GM19025 (cell line): Measurements from ENCODE around the gene BICD1.
"Not testable (repeated sequence)": the region's sequence is repeated elsewhere in the genome, so short reads cannot be mapped to it uniquely, and the experiment has no call there.

Experiments
- ATAC-seq: cut with Tn5 transposase; IDR thresholded peaks from one replicate; pipeline ENCODE4 v1.9.1; 2021; ENCODE audit warnings: mild to moderate bottlenecking, low read depth, moderate library complexity; ENCODE audit not compliant: unreplicated experiment

Gene BICD1

DNA sequence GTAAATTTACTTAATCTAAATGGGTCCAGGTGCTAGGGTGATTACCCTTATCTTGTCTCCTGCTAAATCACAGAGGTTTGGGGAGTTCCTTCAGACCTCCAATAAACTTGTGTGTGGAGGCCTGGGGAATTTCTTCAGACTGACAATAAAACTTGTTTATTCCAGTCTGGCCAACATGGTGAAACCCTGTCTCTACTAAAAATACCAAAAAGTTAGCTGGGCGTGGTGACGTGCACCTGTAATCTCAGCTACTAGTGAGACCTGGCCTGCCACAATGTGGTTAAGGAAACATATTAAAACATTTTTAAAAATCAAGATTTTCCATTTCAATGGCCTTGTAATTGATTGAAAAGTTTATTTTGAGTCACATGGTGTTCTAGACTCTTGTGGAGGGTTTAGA is 165.8 kb downstream of the BICD1 start:
- peak; percentile 29 for ATAC-seq

DNA sequence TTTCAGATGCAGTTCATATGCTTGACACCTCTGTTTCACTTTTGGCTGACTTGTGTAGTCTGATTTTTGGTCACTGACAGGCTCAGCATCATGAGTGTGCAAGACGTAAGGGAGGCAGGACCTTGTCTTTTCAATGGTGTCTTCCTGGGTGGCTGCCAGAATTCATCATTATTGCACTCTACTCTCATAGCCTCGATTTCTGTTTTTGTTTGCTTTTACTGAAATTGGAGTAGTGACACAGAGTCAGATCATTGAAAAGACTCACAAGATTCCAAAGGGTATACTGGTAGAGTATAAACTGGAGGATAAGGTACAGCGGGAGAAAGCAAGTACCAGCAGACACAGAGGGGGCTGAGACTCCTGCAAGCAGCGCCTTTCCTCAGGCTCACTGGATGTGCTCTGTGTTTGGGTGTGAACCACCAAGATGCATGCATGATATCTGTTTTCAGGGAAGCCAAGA is 166.4 kb downstream of the BICD1 start:
- peak; percentile 56 for ATAC-seq

DNA sequence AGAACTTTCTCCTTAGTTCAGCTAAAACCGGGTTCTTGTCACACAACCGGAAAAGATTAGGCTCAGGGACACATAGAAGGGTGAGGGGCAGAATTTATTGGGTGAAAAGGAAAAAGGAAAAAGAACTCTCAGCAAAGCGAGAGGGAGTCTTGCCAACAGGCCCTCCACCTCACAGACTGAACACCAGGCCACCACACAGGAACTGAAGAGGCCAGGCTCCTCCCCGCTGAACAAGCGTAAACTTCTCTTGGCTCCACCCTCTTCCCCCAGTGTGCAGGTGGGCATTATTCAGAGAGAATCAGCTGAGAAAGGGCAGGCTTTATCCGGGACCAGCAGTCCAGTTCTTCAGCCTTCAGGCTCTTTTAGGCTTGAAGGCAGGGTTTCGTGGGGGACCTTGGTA is 167.1 kb downstream of the BICD1 start:
- peak; percentile 87 for ATAC-seq

DNA sequence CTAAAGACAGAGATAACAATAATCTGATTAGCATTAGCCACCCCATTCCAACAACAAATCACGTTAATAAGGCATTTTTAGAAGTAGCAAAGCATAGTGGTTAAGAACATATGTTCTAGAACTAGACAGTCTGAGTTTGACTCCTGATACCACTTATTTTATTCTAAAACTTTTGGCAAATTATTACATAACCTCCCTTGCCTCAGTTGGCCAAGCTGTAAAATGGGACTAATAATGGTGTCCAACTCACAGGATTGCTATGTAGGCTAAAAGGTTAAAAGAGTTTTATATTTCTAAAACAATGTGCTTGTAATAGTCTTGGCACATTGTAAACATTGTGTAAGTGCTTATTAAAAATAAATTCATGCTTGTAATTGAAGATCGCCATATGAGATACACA is 168.0 kb downstream of the BICD1 start:
- no peak for ATAC-seq

DNA sequence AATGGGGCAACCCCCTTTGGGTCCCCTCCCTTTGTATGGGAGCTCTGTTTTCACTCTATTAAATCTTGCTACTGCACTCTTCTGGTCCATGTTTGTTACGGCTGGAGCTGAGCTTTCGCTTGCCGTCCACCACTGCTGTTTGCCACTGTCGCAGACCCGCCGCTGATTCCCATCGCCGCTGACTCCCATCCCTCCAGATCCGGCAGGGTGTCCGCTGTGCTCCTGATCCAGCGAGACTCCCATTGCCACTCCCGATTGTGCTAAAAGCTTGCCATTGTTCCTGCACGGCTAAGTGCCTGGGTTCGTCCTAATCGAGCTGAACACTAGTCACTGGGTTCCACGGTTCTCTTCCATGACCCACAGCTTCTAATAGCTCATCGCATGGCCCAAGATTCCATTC is 168.9 kb downstream of the BICD1 start:
- ATAC-seq = not testable (repeated sequence)

DNA sequence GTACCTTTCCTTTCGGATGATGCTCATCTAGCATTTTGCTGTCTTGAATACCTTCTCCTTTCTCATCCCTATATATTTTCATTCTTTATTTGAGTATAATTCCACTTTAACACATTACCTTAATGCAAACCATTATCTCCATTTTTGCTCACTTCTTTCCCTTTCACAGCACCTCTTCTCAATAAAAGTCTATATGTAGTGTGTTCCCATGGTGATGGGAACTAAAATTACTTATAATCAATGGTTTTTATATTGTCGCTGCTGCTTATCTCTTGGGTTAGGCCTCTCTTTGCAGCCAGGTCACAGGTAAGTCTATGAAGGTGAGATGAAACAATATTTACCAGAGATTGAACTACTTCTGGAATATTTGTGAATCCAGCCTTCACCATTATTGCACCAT is 171.1 kb downstream of the BICD1 start:
- no peak for ATAC-seq

DNA sequence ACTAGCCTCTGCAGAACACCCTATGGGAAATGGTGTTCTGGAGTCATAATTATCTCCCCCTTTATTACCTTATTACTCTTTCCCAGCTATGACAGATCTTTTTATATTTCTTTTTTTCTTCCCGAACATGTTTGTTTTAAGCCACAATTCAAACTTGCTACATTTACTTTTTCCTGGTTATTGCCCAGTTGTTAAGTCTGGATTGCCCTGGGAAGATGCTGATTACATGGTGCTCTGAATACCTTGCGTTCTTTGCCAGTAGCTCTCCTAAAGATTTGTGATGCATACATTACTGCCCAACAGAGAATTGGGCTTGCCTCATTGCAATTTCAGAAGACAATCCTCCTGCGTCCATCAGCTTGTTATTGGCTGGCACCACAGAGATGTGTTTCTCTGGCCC is 174.5 kb downstream of the BICD1 start:
- no peak for ATAC-seq

DNA sequence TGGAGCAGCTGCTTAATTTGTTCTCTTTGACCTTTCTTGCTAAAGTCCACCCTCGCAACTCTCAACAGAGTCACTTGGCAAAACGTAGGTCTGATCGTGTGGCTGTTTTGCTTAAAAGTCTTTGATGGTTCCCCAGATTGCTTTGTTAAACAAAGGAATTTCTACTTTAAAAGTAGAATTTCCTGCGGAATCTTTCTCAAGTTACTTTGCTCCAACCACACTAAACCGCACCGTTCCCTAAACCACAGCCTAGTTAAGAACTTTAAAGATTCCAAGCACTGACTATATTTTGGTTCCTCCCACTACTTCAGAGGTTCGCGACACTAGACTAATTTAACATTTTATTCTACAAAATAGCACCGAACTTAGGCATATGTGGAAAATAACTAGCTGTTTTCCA is 177.9 kb downstream of the BICD1 start:
- no peak for ATAC-seq

DNA sequence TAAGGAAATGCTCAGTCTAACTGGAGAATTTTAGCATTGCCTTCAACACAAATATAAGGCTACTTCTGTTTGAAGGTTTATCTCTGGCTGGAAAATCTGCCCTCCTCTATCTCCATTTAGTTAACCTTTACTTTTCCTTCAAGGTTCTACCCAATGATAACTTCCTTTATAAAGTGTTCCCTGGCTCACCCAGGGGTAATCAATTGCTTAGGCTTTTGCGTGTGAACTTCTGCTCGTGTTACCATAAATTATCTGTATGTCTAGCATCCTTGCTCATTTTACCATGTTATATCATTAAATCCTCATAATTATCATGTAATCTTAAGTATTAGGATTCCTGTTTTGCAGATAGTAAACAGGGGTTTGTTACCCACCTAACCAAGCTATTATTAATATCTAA is 178.4 kb downstream of the BICD1 start:
- ATAC-seq = no peak

DNA sequence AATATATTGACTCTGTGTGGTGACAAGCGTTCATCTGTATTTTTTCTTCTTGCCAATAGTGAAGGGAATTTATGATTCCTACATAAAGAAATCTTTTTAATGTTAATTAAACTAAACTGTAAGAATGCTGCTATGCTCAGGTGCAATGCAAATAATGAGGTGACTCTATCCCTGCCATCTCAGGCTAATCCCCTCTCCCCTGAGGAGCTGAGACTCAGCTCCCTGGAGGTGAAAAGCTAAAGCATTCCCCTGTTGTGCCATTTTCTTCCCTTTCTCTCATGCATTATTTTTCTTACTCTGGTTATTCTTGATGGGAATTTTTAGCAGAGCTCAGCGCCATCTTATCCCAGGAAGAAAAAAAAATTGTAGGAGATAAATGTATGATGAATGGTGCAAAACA is 178.8 kb downstream of the BICD1 start:
- ATAC-seq = no peak

DNA sequence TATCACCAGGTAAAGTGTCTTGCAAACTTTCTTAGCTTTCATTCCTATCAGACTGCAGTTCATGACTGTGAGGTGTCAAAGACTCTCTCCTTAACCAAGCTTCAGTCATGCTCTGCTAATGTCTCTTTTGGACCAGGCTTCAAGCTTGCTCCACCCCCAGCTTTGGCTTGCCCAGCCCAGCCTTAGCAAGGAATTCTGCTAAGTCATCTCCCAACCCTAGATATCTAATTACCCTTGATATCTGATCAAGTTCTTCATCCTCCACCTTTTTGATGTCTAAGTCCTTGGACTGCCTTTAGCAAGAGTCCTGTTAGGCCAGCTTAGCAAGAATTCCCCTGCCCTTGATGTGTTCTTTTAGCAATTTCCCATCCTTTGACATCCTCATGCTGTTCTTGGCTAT is 183.8 kb downstream of the BICD1 start:
- no peak for ATAC-seq

DNA sequence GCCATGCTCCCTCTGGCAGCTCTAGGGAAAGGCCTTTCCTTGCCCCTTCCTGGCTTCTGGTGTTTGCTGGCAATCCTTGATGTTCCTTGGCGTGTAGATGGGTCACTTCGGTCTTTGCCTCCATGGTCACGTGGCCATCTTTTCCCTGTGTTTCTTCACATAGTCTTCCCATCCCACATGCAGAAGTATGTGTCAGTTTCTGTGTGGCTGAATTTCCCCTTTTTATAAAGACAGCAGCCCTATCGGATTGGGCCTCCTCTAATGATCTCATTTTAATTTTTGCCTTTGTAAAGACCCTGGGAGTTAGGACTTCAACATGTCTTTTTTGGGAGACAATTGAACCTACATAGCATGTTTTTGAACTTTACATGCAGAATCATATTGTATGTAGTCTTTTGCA is 185.5 kb downstream of the BICD1 start:
- no peak for ATAC-seq

DNA sequence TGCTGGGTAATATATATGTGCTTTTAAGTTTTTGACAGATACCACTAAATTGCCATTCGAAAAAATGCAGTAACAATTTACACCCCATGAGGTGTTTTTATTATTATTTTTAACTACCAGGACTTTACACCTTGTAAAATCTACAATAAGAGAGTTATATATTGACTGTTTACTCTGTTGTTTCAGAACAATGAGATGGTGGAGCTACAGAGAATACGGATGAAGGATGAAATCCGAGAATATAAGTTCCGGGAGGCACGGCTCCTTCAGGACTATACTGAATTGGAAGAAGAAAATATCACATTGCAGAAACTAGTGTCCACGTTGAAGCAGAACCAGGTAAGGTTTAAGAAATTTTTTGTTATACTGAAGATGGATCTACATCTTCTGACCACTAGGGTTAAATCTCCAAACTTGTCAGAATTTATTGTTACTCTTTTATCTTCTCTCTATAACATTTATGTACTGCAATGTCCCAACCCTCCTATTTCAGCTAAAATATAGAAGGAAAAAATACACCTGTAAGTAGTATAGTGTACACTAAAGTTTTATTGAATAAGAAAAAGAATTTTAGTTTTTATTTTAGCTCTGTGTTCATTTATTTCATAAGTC is 187.3 kb downstream of the BICD1 start:
- no peak for ATAC-seq

DNA sequence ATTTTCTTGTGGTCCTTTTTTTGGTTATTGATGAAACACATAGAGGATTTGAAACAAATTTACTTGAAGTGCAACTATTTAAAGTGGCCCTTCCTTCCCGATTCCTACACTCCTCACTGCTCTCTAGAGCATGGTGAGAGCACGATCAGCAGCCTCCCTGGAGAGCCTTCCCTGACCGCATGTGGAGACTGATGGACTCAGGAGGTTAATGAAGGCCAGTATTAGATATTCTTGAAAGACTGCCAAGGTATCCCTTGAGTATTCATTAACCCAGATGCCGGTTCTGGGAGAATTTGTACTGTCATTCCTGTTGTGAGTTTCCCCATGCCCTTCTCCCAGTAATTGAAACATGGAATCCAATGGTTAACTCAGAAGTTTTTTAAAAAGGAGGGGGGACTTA is 189.9 kb downstream of the BICD1 start:
- no peak for ATAC-seq

DNA sequence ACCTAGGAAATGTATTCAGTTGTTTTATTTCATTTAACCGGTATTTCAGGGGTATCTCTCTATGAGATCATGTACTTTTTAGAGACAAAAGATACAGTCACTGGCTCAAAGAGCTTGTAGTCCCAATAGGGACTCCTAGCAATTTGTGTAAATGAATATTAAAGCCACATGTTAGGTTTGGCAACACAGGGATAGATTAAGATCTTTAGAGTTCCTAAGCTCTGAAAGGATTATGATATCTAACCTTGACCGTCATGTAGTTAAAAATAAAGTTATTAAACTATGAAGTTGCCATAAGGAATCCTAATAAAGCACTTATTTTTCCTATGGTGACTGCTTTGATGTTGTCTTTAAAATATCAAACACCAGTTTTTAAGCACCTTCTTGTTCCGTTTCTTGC is 192.3 kb downstream of the BICD1 start:
- ATAC-seq = no peak

DNA sequence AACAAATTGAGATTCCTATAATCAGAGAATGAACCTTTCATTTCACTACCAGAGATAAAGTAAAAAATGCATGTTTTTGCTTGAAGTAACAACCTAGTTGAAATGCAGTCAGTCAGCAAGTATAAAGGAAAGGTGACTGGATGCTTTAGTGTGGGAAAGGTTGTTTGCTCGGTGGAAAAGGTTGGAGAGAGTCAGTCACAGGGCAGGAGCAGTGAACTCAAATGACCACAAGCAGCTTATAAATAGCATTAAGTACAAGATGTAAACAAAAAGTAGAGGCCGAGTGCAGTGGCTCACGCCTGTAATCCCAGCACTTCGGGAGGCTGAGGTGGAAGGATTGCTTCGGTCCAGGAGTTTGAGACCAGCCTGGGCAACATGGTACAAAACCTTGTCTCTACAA is 194.6 kb downstream of the BICD1 start:
- ATAC-seq = no peak

DNA sequence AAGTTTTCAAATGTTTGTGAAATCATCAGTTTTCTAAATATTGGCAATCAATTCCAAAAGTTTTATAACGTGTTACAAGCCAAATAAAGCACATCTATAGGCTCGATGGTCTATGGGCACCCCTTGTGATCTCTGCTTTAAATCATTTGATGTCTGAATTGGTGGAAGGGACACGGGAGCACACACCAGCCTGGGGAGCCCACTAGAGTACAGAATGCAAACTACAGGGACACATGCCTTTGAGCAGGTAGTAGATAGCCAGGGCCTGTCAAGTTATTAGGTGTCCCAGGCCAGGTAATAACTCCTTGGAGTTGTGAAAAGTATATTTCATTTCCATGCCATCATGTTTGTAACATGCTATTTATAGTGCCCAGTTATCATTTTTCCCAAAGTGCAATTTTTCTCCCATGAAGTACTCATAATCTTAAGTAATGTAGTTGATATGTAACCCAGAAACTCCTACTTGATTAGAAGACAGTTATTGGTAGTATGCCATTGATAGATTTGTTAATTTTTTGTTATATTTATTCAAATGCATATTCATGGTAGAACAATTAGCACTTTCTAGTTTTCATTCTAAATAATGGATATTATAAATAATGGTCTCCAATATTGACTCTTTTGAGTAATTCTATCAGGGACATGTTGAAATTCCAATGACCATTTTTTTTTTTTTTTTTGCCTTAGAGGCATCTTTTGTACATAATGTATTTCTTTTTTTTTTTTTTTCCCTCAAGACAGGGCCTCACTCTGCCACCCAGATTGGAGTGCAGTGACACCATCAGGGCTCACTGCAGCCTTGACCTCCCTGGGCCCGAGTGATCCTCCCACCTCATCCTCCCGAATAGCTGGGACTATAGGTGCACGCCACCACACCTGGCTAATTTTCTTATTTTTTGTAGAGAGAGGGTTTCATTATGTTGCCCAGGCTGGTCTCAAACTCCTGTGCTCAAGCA is 195.8 kb downstream of the BICD1 start:
- ATAC-seq = peak; percentile 55

DNA sequence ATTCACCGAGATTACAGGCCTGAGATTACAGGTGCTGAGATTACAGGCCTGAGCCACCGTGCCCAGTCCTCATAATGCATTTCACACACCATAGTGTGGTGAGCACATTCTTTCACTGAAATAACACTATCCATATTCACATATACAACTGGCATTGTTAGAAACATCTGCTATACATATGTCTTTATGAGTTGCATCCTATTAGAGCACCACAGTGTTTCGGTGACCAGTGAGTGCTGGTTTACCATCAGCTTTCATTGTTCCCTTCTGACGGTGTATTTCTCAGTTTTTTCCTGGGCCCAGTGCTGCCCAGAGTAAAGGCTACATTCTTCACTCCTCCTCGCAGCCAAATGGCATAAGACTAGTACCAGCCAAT is 196.5 kb downstream of the BICD1 start:
- ATAC-seq = no peak

DNA sequence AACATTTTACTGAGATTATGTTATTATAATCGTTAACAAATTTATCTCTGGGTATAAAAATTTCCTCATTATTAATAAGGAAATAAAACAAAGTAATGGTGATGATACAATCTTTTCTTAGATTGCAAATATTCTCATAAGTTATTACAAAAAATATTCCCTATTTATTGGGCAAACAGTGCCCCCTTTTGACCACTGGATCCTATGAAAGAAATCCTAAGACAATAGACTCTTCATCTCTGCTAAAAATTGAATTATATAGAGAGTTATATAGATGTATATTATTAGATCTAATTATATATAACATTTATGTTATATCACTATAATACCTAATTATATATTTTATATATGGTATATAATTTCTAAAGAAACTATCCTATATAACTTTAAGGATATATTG is 198.5 kb downstream of the BICD1 start:
- ATAC-seq = no peak

DNA sequence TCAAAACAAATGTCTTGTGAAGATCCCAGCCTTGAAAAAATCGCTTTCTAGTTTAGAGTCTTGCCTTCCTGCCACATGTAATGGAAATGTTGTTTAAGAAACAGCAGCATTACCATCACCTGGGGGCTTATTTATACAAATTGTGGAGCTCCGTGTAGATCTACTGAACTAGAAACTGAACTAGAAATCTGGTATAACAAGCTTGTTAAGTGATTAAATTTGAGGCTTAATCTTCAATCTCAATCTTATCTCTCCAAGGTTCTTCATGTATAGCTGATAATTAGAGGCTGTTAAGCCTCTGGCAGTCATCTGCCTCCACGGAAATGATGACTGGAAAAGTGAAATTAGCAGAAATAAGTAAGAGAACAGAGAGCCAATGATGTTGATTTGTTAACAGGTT is 200.7 kb downstream of the BICD1 start:
- no peak for ATAC-seq

DNA sequence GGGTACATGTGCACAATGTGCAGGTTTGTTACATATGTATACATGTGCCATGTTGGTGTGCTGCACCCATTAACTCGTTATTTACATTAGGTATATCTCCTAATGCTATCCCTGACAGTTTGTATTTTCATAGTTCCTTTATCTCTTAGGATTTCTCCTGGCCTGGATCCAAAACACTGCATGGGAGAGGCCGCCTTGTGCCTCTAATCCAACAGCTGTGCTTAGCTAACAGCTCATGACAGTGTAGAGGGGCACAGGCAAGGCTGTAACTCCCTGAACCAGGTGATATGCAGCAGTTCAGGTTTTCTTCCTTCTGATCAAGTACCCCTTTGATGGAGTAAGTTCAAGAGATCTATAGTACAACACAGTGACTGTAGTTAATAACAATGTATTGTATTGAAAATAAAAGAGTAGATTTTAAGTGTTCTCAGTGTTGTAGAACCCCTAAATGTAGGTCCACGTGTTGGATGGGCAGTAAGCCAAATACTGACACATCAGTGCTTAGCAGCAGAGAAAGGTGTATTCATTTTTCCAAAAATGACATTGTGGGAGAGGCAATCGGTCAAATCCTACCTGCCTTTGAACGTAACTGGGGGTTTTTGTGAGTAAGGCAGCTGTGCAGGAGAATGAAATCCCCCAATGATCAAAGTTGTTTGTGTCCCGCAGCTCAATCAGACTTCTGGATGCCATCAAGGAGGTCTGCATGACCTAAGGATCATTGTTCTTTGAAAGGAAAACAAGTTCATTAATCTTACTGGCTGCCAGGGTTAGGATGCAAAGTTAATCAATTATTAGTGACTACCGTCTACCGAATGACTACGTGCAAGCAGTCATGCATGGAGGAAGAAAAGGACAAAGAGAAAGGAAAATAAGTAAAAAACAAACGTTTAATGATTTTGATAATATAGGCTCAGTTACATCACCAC is 203.4 kb downstream of the BICD1 start:
- no peak for ATAC-seq
